ENCODE data around the gene TP53INP2. TPM values are rescaled to one million over a fixed set of nuclear protein-coding genes. Genes with fewer than 3 reads are reported as not detected.
"Not testable (repeated sequence)": the region's sequence is repeated elsewhere in the genome, so short reads cannot be mapped to it uniquely, and the experiment has no call there.

The TP53INP2 gene
- total RNA-seq, 2 experiments from 2014 or later: 1.3 to 2.6 TPM

- Mint-ChIP-seq H3K27ac (peak overlapping the region; percentile 41), H3K27me3 (peaks cover 10% of the 10 kb centered on the region), H3K36me3 (ENCODE audit: low read depth) (peaks cover 4% of the 10 kb centered on the region), H3K9me3 (no peaks in the 10 kb centered on the region), H3K4me3 (peak overlapping the region; percentile 76), H3K4me1 (peaks cover 36% of the 10 kb centered on the region)
- ChIA-PET CTCF (interaction anchor here (0.5 to 3.3 kb wide), 6 partner anchors 12 to 396 kb away, joined by 3 to 14 read pairs (median 4); no protein-coding TSS in a partner anchor), POLR2A (interaction anchor here (0.6 kb wide), 1 partner anchor 104 kb away, joined by 4 read pairs; no protein-coding TSS in a partner anchor)
- peak; percentile 58 for DNase-seq
These were observed 4.5 kb downstream of the TP53INP2 start for GRCh38 chr20:34708621-34709043.

GRCh38 chr20:34709044-34709830 is 5.1 kb downstream of the TP53INP2 start:
- Mint-ChIP-seq H3K4me3 (peak overlapping the region; percentile 76), H3K27ac (peak overlapping the region; percentile 87), H3K36me3 (ENCODE audit: low read depth) (peaks cover 5% of the 10 kb centered on the region), H3K9me3 (no peaks in the 10 kb centered on the region), H3K4me1 (peaks cover 34% of the 10 kb centered on the region), H3K27me3 (peaks cover 10% of the 10 kb centered on the region)
- DNase-seq: peak; percentile 77
- POLR2A ChIA-PET: interaction anchor here (0.6 kb wide), 1 partner anchor 104 kb away, joined by 4 read pairs; no protein-coding TSS in a partner anchor
- CTCF ChIA-PET: interaction anchor here (1.3 to 2.4 kb wide), 3 partner anchors 11 to 397 kb away, joined by 3 to 8 read pairs (median 6); no protein-coding TSS in a partner anchor

- ChIA-PET POLR2A (no interaction called here), CTCF (interaction anchor here (1.0 to 2.4 kb wide), 4 partner anchors 10 to 397 kb away, joined by 3 to 8 read pairs (median 4); no protein-coding TSS in a partner anchor)
- Mint-ChIP-seq H3K27ac (peak overlapping the region; percentile 87), H3K4me1 (peaks cover 30% of the 10 kb centered on the region), H3K4me3 (peak overlapping the region; percentile 76), H3K9me3 (no peaks in the 10 kb centered on the region), H3K27me3 (peaks cover 10% of the 10 kb centered on the region), H3K36me3 (ENCODE audit: low read depth) (peaks cover 9% of the 10 kb centered on the region)
- no peak for DNase-seq
These were observed 5.9 kb downstream of the TP53INP2 start for GRCh38 chr20:34709831-34710567.

GRCh38 chr20:34710568-34710839 is 6.4 kb downstream of the TP53INP2 start:
- Mint-ChIP-seq H3K36me3 (ENCODE audit: low read depth) (peaks cover 9% of the 10 kb centered on the region), H3K4me1 (peaks cover 26% of the 10 kb centered on the region), H3K27ac (peak overlapping the region; percentile 67), H3K27me3 (peaks cover 10% of the 10 kb centered on the region), H3K9me3 (no peaks in the 10 kb centered on the region), H3K4me3 (peak overlapping the region; percentile 74)
- CTCF ChIA-PET: interaction anchor here (1.0 to 2.4 kb wide), 3 partner anchors 9 to 398 kb away, joined by 3 to 8 read pairs (median 6); no protein-coding TSS in a partner anchor
- POLR2A ChIA-PET: no interaction called here
- DNase-seq: no peak

GRCh38 chr20:34710861-34711574 is 6.9 kb downstream of the TP53INP2 start:
- Mint-ChIP-seq H3K4me1 (peaks cover 26% of the 10 kb centered on the region), H3K4me3 (peak overlapping the region; percentile 74), H3K27me3 (peaks cover 10% of the 10 kb centered on the region), H3K9me3 (no peaks in the 10 kb centered on the region), H3K27ac (no peak overlapping the region), H3K36me3 (ENCODE audit: low read depth) (peaks cover 9% of the 10 kb centered on the region)
- POLR2A ChIA-PET: no interaction called here
- CTCF ChIA-PET: interaction anchor here (0.6 to 2.4 kb wide), 5 partner anchors 9 to 398 kb away, joined by 3 to 8 read pairs (median 3); no protein-coding TSS in a partner anchor
- no peak for DNase-seq

GRCh38 chr20:34711813-34712430 is 7.8 kb downstream of the TP53INP2 start:
- H3K4me3 Mint-ChIP-seq: no peak overlapping the region
- H3K27ac Mint-ChIP-seq: no peak overlapping the region
- ChIA-PET CTCF (interaction anchor here (0.9 to 1.4 kb wide), 2 partner anchors 15 to 400 kb away, joined by 3 read pairs; no protein-coding TSS in a partner anchor), POLR2A (no interaction called here)
- no peaks in the 10 kb centered on the region for H3K9me3 Mint-ChIP-seq
- peaks cover 10% of the 10 kb centered on the region for H3K27me3 Mint-ChIP-seq
- H3K36me3 Mint-ChIP-seq (ENCODE audit: low read depth): peaks cover 9% of the 10 kb centered on the region
- H3K4me1 Mint-ChIP-seq: peaks cover 20% of the 10 kb centered on the region
- DNase-seq: no peak

- H3K4me1 Mint-ChIP-seq: peaks cover 19% of the 10 kb centered on the region
- ChIA-PET POLR2A (no interaction called here), CTCF (interaction anchor here (0.9 to 1.5 kb wide), 5 partner anchors 9 to 400 kb away, joined by 3 to 4 read pairs (median 3); no protein-coding TSS in a partner anchor)
- peaks cover 10% of the 10 kb centered on the region for H3K27me3 Mint-ChIP-seq
- peaks cover 12% of the 10 kb centered on the region for H3K36me3 Mint-ChIP-seq (ENCODE audit: low read depth)
- no peak overlapping the region for H3K4me3 Mint-ChIP-seq
- H3K9me3 Mint-ChIP-seq: no peaks in the 10 kb centered on the region
- no peak overlapping the region for H3K27ac Mint-ChIP-seq
- no peak for DNase-seq
These were observed 8.5 kb downstream of the TP53INP2 start for GRCh38 chr20:34712525-34713192.

GRCh38 chr20:34713194-34713943 is 9.2 kb downstream of the TP53INP2 start:
- Mint-ChIP-seq H3K9me3 (no peaks in the 10 kb centered on the region), H3K4me3 (no peak overlapping the region), H3K4me1 (peaks cover 18% of the 10 kb centered on the region), H3K36me3 (ENCODE audit: low read depth) (peaks cover 12% of the 10 kb centered on the region), H3K27ac (no peak overlapping the region), H3K27me3 (peaks cover 10% of the 10 kb centered on the region)
- ChIA-PET CTCF (interaction anchor here (0.6 to 1.5 kb wide), 7 partner anchors 10 to 1500 kb away, joined by 3 to 4 read pairs (median 4); no protein-coding TSS in a partner anchor), POLR2A (no interaction called here)
- no peak for DNase-seq

GRCh38 chr20:34713944-34714515 is 9.9 kb downstream of the TP53INP2 start:
- H3K9me3 Mint-ChIP-seq, DNase-seq, POLR2A ChIA-PET, H3K27ac Mint-ChIP-seq, H3K27me3 Mint-ChIP-seq, H3K4me3 Mint-ChIP-seq: not testable (repeated sequence)
- peaks cover 16% of the 10 kb centered on the region for H3K36me3 Mint-ChIP-seq (ENCODE audit: low read depth)
- peaks cover 14% of the 10 kb centered on the region for H3K4me1 Mint-ChIP-seq
- CTCF ChIA-PET: interaction anchor here (0.6 to 1.5 kb wide), 7 partner anchors 11 to 1501 kb away, joined by 3 to 4 read pairs (median 4); no protein-coding TSS in a partner anchor

- H3K9me3 Mint-ChIP-seq: no peaks in the 10 kb centered on the region
- H3K36me3 Mint-ChIP-seq (ENCODE audit: low read depth): peaks cover 19% of the 10 kb centered on the region
- H3K4me3 Mint-ChIP-seq: no peak overlapping the region
- no peak overlapping the region for H3K27ac Mint-ChIP-seq
- no peak for DNase-seq
- ChIA-PET CTCF (interaction anchor here (1.1 to 1.5 kb wide), 2 partner anchors 10 kb away, joined by 3 read pairs; no protein-coding TSS in a partner anchor), POLR2A (interaction anchor here (0.6 kb wide), 1 partner anchor 607 kb away, joined by 3 read pairs; no protein-coding TSS in a partner anchor)
- peaks cover 7% of the 10 kb centered on the region for H3K27me3 Mint-ChIP-seq
- peaks cover 20% of the 10 kb centered on the region for H3K4me1 Mint-ChIP-seq
These were observed 11.2 kb downstream of the TP53INP2 start for GRCh38 chr20:34715384-34715783.

GRCh38 chr20:34716921-34717229 is 12.7 kb downstream of the TP53INP2 start:
- H3K4me1 Mint-ChIP-seq: peaks cover 23% of the 10 kb centered on the region
- no peak for DNase-seq
- ChIA-PET POLR2A (no interaction called here), CTCF (interaction anchor here (1.5 kb wide), 1 partner anchor 11 kb away, joined by 3 read pairs; no protein-coding TSS in a partner anchor)
- H3K27ac Mint-ChIP-seq: no peak overlapping the region
- H3K9me3 Mint-ChIP-seq: no peaks in the 10 kb centered on the region
- no peak overlapping the region for H3K4me3 Mint-ChIP-seq
- H3K27me3 Mint-ChIP-seq: no peaks in the 10 kb centered on the region
- H3K36me3 Mint-ChIP-seq (ENCODE audit: low read depth): peaks cover 22% of the 10 kb centered on the region
